ENCODE results near the gene MAFB. TPM values are rescaled to one million over a fixed set of nuclear protein-coding genes. Genes with fewer than 3 reads are reported as not detected.

MAFB gene
- total RNA-seq, 1 experiment from 2014 or later: 0.85 TPM

DNA sequence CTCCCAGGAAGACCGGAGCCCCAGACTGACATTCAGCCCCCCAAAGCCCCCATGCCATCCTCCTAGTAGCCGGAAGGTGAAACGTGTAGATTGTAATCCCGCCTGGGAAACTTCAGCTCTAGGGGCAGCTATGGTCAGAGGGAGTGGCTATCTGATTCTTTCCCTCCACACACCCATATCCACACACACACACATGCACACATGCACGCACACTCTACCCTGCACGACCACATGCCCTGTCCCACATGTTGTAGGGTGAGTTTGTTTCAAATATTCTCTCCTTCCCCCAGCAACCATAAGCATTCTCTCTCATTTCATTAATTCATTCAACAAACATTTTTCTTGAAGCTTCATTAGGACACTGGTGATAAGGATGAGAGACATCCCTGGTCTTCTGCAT is 42.2 kb downstream of the MAFB start:
- no CpG with 5 or more reads among the region's 6 CpGs for WGBS (ENCODE audit: extremely low coverage, insufficient read length, low lambda C conversion rate)
- Mint-ChIP-seq H3K9me3 (no peaks in the 10 kb centered on the region; a peak in 1 of 5 replicates), H3K27me3 (ENCODE audit: low read depth) (peaks cover 7% of the 10 kb centered on the region), H3K27ac (no peak overlapping the region), H3K4me3 (no peak overlapping the region; a peak in 1 of 5 replicates), H3K36me3 (ENCODE audit: insufficient read depth in 1 of 3, low read depth in 3 of 3) (no peaks in the 10 kb centered on the region; a peak in 1 of 7 replicates), H3K4me1 (peaks cover 6% of the 10 kb centered on the region in 2 experiments)
- DNase-seq: no peak
- H3K23me2 ChIP-seq (ENCODE audit: insufficient read length, low read depth, low read length, poor library complexity, severe bottlenecking): no peaks in the 10 kb centered on the region
- H3T11ph ChIP-seq (ENCODE audit: low read length): no peak overlapping the region
- H3K18ac ChIP-seq (ENCODE audit: insufficient read length, low read depth, low read length): no peak overlapping the region
- no peaks in the 10 kb centered on the region for H3K79me1 ChIP-seq (ENCODE audit: insufficient read depth, low read depth, low read length, poor library complexity, severe bottlenecking)
- H2BK5ac ChIP-seq (ENCODE audit: insufficient read length, low read length): no peak overlapping the region
- no peak overlapping the region for H3K4me2 ChIP-seq (ENCODE audit: insufficient read depth, insufficient read length, low read length)
- no peak overlapping the region for H3K27ac ChIP-seq (ENCODE audit: insufficient read length, low read depth, low read length)
- H3K9me3 ChIP-seq (ENCODE audit: control insufficient read depth, low read depth, low read length): no peaks in the 10 kb centered on the region
- H2BK20ac ChIP-seq (ENCODE audit: low read depth, low read length, poor library complexity, severe bottlenecking): no peak overlapping the region
- no peak overlapping the region for H3K23ac ChIP-seq (ENCODE audit: insufficient read length, low read depth, low read length)
- no peak overlapping the region for H3K4ac ChIP-seq (ENCODE audit: low read depth, low read length)
- no peaks in the 10 kb centered on the region for H3K79me2 ChIP-seq (ENCODE audit: insufficient read depth, low read length)
- no peaks in the 10 kb centered on the region for H3K4me1 ChIP-seq (ENCODE audit: insufficient read depth, low read length)
- TF ChIP-seq, protein P1, sequence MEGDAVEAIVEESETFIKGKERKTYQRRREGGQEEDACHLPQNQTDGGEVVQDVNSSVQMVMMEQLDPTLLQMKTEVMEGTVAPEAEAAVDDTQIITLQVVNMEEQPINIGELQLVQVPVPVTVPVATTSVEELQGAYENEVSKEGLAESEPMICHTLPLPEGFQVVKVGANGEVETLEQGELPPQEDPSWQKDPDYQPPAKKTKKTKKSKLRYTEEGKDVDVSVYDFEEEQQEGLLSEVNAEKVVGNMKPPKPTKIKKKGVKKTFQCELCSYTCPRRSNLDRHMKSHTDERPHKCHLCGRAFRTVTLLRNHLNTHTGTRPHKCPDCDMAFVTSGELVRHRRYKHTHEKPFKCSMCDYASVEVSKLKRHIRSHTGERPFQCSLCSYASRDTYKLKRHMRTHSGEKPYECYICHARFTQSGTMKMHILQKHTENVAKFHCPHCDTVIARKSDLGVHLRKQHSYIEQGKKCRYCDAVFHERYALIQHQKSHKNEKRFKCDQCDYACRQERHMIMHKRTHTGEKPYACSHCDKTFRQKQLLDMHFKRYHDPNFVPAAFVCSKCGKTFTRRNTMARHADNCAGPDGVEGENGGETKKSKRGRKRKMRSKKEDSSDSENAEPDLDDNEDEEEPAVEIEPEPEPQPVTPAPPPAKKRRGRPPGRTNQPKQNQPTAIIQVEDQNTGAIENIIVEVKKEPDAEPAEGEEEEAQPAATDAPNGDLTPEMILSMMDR (conservative IDR thresholded peaks at IDR 0.05): no peak
- H4K5ac ChIP-seq (ENCODE audit: insufficient read length, low read depth, low read length): no peak overlapping the region
- H3K56ac ChIP-seq (ENCODE audit: insufficient read length, low read depth, low read length): no peak overlapping the region
- H2AFZ ChIP-seq (ENCODE audit: low read length): no peak overlapping the region
- no peak overlapping the region for H2BK12ac ChIP-seq (ENCODE audit: insufficient read length, low read depth, low read length)
- no peak overlapping the region for H2AK5ac ChIP-seq (ENCODE audit: insufficient read length, low read length)
- H3K9ac ChIP-seq (ENCODE audit: extremely low read depth, insufficient read length, low read length): no peak overlapping the region
- no peak overlapping the region for H2BK15ac ChIP-seq (ENCODE audit: low read depth, low read length)
- H4K8ac ChIP-seq (replicated peaks; ENCODE audit: insufficient read length, low read depth, low read length): no peak overlapping the region
- H2BK120ac ChIP-seq (ENCODE audit: low read depth, low read length, poor library complexity, severe bottlenecking): no peak overlapping the region
- no peaks in the 10 kb centered on the region for H3K27me3 ChIP-seq (ENCODE audit: insufficient read depth, low read length)
- H4K91ac ChIP-seq (ENCODE audit: insufficient read length, low read depth, low read length): no peak overlapping the region
- H3K14ac ChIP-seq (ENCODE audit: insufficient read depth, low read length): no peak overlapping the region
- no peaks in the 10 kb centered on the region for H4K20me1 ChIP-seq (ENCODE audit: control insufficient read depth, insufficient read depth, insufficient read length)
